ENCODE measurements around the gene HMCN2.

DNA sequence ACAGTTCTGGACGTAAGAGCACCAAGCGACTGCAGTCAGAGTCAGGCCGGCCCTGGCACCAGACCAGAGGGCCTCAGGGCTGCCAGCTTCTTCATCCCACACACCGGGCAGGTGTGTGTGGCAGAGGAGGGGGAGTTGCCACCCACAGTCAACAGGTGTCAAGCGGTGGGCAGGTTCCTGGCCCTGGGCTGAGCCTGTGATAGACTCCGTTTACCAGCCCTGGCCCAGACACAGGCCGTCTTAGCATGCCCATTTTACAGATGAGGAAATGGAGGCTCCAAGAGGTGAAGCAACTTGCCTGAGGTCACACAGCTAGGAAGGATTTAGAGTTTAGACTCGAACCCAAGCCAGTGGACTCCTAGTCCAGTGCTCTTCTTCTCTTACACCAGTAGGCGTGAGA lies 71.8 kb downstream of the HMCN2 start:
- TF ChIP-seq, protein P1, sequence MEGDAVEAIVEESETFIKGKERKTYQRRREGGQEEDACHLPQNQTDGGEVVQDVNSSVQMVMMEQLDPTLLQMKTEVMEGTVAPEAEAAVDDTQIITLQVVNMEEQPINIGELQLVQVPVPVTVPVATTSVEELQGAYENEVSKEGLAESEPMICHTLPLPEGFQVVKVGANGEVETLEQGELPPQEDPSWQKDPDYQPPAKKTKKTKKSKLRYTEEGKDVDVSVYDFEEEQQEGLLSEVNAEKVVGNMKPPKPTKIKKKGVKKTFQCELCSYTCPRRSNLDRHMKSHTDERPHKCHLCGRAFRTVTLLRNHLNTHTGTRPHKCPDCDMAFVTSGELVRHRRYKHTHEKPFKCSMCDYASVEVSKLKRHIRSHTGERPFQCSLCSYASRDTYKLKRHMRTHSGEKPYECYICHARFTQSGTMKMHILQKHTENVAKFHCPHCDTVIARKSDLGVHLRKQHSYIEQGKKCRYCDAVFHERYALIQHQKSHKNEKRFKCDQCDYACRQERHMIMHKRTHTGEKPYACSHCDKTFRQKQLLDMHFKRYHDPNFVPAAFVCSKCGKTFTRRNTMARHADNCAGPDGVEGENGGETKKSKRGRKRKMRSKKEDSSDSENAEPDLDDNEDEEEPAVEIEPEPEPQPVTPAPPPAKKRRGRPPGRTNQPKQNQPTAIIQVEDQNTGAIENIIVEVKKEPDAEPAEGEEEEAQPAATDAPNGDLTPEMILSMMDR (IDR thresholded peaks at IDR 0.05), result no peak
- no peak for TF ChIP-seq POLR2AphosphoS5 (IDR thresholded peaks at IDR 0.05)

All from upper lobe of left lung (tissue), 4 donors.